CD4-positive, CD25-positive, alpha-beta regulatory T cell (primary cell): Measurements from ENCODE around the gene MISP3. TPM values are rescaled to one million over a fixed set of nuclear protein-coding genes. Genes with fewer than 3 reads are reported as not detected.
"Not testable (repeated sequence)": the region's sequence is repeated elsewhere in the genome, so short reads cannot be mapped to it uniquely, and the experiment has no call there.

ENCODE experiments used
- ATAC-seq, 2 donors: fragments of 150-1000 bp; cut with Tn5 transposase; one replicate each; pipeline ENCODE4 v1.10.0; 2021; ENCODE audit warnings: low read depth in 2 of 2, moderate number of reproducible peaks in 2 of 2, moderate library complexity in 1 of 2
- DNase-seq, 3 donors: peaks; one replicate each; pipeline versions ENCODE4 v3.0.0 to v3.0.0-alpha.2; 2012 to 2022; ENCODE audit warnings: mixed read lengths in 1 of 3
- H3K27ac ChIP-seq: one replicate; pipeline ENCODE4 v1.7.0; 2013; ENCODE audit warnings: mild to moderate bottlenecking, low read length; ENCODE audit not compliant: insufficient read depth, poor library complexity, severe bottlenecking
- H3K27me3 ChIP-seq: one replicate; pipeline ENCODE4 v1.7.0; 2013; ENCODE audit warnings: low read length; ENCODE audit not compliant: control insufficient read depth, insufficient read depth
- H3K36me3 ChIP-seq: one replicate; pipeline ENCODE4 v1.7.0; 2013; ENCODE audit warnings: mild to moderate bottlenecking, low read length, moderate library complexity; ENCODE audit not compliant: control insufficient read depth, insufficient read depth
- H3K4me1 ChIP-seq: 2 replicates; pipeline ENCODE4 v1.7.0; 2013; ENCODE audit warnings: mild to moderate bottlenecking, low read length; ENCODE audit not compliant: insufficient read depth, control insufficient read depth, poor library complexity, severe bottlenecking
- H3K4me3 ChIP-seq: one replicate; pipeline ENCODE4 v1.7.0; 2013; ENCODE audit warnings: low read depth, mild to moderate bottlenecking, low read length, moderate library complexity
- H3K9me3 ChIP-seq, 2 experiments: 1 replicate in 1 of 2; 2 replicates in 1 of 2; pipeline ENCODE4 v1.7.0; 2013; ENCODE audit warnings: low read length in 2 of 2, mild to moderate bottlenecking in 1 of 2, moderate library complexity in 1 of 2; ENCODE audit not compliant: control insufficient read depth in 2 of 2
- H3K27ac Mint-ChIP-seq, 3 donors: one replicate each; pipeline ENCODE4 v1.8.0; 2020 to 2022; ENCODE audit warnings: mild to moderate bottlenecking in 3 of 3, mixed read lengths in 3 of 3, moderate library complexity in 2 of 3
- H3K27me3 Mint-ChIP-seq: one replicate; pipeline ENCODE4 v1.8.0; 2022; ENCODE audit warnings: mild to moderate bottlenecking, mixed read lengths
- H3K36me3 Mint-ChIP-seq: one replicate; pipeline ENCODE4 v1.8.0; 2020; ENCODE audit warnings: mixed read lengths
- H3K4me1 Mint-ChIP-seq, 4 donors: one replicate each; pipeline ENCODE4 v1.8.0; 2020 to 2022; ENCODE audit warnings: mixed read lengths in 4 of 4, mild to moderate bottlenecking in 1 of 4
- H3K4me3 Mint-ChIP-seq, 4 donors: one replicate each; pipeline ENCODE4 v1.8.0; 2020 to 2022; ENCODE audit warnings: mild to moderate bottlenecking in 4 of 4, mixed read lengths in 4 of 4, moderate library complexity in 3 of 4
- H3K9me3 Mint-ChIP-seq, 7 donors: one replicate each; pipeline ENCODE4 v1.8.0; 2020 to 2022; ENCODE audit warnings: mixed read lengths in 7 of 7, mild to moderate bottlenecking in 3 of 7, moderate library complexity in 2 of 7
- polyA plus RNA-seq, 4 donors: library from polyadenylated mRNA; unstranded; fragments of 300-500 nt; fragmentation: Illumina TruSeq; gene quantifications; one replicate each; pipeline ENCODE4 v1.2.3, GENCODE V29; 2021
- total RNA-seq: library from RNA; stranded (reverse); gene quantifications from one replicate; pipeline ENCODE4 v1.2.3, GENCODE V29; 2022

Gene MISP3
- 0.91 TPM for total RNA-seq
- polyA plus RNA-seq = under 1 TPM in 3 of 4 donors, not detected in 1; 0.22 to 0.64 (median 0.44) TPM

DNA sequence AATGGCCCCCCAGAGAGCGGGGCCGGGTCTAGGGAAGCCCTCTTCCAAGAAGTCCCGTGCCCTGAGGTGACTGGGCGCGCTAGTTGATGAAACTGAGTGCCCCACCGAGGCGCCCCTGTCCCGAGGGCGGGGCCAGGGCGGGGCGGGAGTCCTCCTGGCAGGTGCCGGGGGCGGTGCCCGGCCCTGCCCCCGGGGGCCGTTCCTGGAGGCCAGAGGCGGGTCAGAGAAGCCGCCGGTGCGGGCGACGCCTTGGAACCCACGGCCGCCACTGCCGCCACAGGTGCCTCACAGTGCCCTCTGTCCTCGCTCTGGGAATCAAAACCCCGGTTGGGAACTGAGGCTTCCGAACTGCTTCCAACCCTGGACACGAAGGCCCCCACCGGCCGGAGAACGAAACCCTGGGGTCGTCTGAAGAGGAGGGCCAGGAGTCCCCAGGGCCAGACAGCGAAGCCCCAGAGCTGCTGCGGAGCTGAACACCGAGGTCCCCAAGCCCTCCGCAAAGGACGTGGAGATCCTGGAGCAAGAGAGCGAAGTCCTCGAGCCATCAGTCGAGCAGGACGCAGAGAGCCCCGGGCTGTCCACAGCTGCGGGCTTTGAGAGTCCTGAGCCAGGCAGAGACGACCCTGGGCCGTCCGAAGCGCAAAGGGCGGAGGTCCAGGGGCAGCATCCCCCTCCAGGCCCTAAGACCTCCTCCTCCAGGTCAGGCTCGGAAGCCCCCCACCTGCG, at the start of gene MISP3:
Gene MISP3, plus strand, starts transcription at position 252 of the 726 bp plus-strand sequence. CDS start 524 bp downstream, outside the sequence.
- Mint-ChIP-seq H3K9me3 (no peaks in the 10 kb centered on the region), H3K27ac (peak within 1 kb of the TSS in 2 of 3 donors; percentile 85 to 88), H3K36me3 (no peaks in the 10 kb centered on the region), H3K4me3 (peak within 1 kb of the TSS; percentile 89 to 98 (median 92)), H3K4me1 (peaks cover 0 to 23% (median 7%) of the 10 kb centered on the region in 4 donors), H3K27me3 (peaks cover 18% of the 10 kb centered on the region)
- Histone ChIP-seq H3K27me3 (no peaks in the 10 kb centered on the region), H3K4me1 (peaks cover 36% of the 10 kb centered on the region), H3K36me3 (no peaks in the 10 kb centered on the region), H3K9me3 (no peaks in the 10 kb centered on the region), H3K27ac (no peak within 1 kb of the TSS), H3K4me3 (peak within 1 kb of the TSS; percentile 2)
- DNase-seq = peak in 1 of 3 donors; percentile 39
- ATAC-seq = no peak

DNA sequence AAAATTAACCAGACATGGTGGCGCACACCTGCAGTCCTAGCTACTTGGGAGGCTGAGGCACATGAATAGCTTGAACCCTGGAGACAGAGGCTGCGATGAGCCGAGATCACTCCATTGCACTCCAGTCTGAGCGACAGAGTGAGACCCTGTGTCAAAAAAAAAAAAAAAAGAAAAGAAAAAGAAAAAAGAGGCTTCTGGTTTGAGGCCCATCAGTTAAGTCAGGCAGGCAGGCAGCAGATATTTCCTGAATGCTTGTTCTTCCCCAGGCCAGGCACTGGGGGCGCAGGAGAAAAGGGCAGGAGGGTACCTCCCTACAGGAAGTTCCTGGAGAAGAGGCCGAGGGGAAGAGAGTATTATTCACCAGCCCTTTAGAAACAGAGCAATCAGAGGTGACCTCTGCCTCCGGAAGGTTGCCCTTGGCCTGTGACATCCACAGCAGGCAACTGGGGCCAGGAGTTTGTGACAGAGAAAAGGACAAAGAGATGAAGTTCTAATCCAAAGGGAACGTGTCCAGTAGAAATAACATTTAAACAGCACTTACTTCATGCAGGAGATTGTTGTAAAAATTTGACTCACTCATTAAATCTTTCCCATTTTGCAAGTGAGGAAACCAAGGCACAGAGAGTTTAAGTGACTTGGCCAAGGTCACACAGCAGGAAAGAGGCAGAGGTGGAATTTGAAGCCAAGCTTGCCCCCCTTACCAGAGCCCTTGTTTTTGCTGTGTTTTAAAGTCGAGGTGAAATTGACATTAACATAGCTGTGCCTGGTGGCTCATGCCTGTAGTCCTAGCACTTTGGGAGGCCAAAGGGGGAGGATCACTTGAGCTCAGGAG, 49.0 kb upstream of the MISP3 start:
- no peaks in the 10 kb centered on the region for H3K4me1 ChIP-seq
- peaks cover 0 to 7% (median under 1%) of the 10 kb centered on the region in 4 donors for H3K4me1 Mint-ChIP-seq
- peak overlapping the region in 1 of 3 donors; percentile 10 for H3K27ac Mint-ChIP-seq
- DNase-seq (no peak), ATAC-seq (no peak)
- H3K4me3 ChIP-seq = no peak overlapping the region
- no peaks in the 10 kb centered on the region for H3K9me3 Mint-ChIP-seq
- H3K27me3 Mint-ChIP-seq = peaks cover 5% of the 10 kb centered on the region
- no peaks in the 10 kb centered on the region for H3K36me3 ChIP-seq
- no peaks in the 10 kb centered on the region for H3K9me3 ChIP-seq
- no peaks in the 10 kb centered on the region for H3K36me3 Mint-ChIP-seq
- no peak overlapping the region for H3K4me3 Mint-ChIP-seq
- H3K27ac ChIP-seq = no peak overlapping the region
- no peaks in the 10 kb centered on the region for H3K27me3 ChIP-seq

DNA sequence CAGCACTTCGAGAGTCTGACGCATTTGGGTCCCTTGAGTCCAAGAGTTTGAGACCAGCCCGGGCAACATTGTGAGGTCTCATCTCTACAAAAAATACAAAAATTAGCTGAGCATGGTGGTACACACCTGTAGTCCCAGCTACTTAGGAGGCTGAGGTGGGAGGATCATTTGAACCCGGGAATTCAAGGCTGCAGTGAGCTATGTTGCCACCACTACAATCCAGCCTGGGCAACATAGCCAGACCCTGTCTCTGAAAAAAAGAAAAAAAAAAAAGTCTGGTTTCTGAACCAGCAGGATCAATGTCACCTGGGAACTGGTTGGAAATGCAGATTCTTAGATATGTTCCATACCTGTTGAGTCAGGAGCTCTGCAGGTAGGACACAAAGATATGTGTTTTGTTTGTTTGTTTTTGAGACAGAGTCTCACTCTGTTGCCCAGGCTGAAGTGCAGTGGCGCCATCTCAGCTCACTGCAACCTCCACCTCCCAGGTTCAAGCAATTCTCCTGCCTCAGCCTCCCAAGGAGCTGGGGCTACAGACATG, 45.9 kb upstream of the MISP3 start:
- not testable (repeated sequence) for ATAC-seq, H3K9me3 Mint-ChIP-seq, H3K4me3 ChIP-seq, H3K27ac ChIP-seq, H3K36me3 Mint-ChIP-seq, H3K27me3 Mint-ChIP-seq, DNase-seq, H3K27ac Mint-ChIP-seq, H3K27me3 ChIP-seq, H3K36me3 ChIP-seq, H3K9me3 ChIP-seq
- H3K4me1 ChIP-seq = peaks cover 12% of the 10 kb centered on the region
- peaks cover 0 to 24% (median 15%) of the 10 kb centered on the region in 4 donors for H3K4me1 Mint-ChIP-seq
- peak overlapping the region in 1 of 4 donors; percentile 35 for H3K4me3 Mint-ChIP-seq

DNA sequence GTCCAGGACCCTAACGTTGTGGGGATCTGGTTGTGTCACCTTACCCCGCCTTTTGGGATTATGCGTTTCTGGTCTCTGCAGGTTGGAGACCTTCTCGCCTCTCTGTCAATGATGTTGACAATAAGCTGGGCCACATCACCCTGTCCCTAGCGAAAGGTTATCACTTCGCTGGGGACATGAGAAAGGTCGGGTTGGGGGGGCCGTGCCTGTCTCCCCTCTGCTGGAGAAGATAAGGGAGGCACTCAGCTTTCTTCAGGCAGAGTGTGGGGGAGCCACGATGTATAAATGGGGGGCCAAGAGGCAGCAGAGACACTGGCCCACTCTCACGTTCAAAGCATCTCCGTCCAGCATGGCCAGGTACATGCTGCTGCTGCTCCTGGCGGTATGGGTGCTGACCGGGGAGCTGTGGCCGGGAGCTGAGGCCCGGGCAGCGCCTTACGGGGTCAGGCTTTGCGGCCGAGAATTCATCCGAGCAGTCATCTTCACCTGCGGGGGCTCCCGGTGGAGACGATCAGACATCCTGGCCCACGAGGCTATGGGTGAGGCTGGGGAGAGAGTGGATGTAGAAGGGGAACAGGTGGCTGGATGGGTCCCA, 44.6 kb upstream of the MISP3 start, which contains the start of gene RLN3:
Gene RLN3, plus strand, starts transcription at position 293 of the 595 bp plus-strand sequence. Its CDS starts 57 bp downstream, at position 350.
- H3K36me3 ChIP-seq = no peaks in the 10 kb centered on the region
- H3K4me1 ChIP-seq = peaks cover 18% of the 10 kb centered on the region
- Mint-ChIP-seq H3K36me3 (no peaks in the 10 kb centered on the region), H3K4me3 (peak within 1 kb of the TSS in 3 of 4 donors; percentile 21 to 74 (median 52)), H3K27me3 (peaks cover 5% of the 10 kb centered on the region), H3K27ac (peak within 1 kb of the TSS; percentile 23 to 81 (median 42)), H3K4me1 (peaks cover 0 to 32% (median 16%) of the 10 kb centered on the region in 4 donors), H3K9me3 (peaks cover 0 to 2% (median 0%) of the 10 kb centered on the region in 7 donors)
- DNase-seq (no peak), ATAC-seq (no peak)
- H3K27ac ChIP-seq = no peak within 1 kb of the TSS
- H3K4me3 ChIP-seq = no peak within 1 kb of the TSS
- no peaks in the 10 kb centered on the region for H3K27me3 ChIP-seq
- H3K9me3 ChIP-seq = no peaks in the 10 kb centered on the region

DNA sequence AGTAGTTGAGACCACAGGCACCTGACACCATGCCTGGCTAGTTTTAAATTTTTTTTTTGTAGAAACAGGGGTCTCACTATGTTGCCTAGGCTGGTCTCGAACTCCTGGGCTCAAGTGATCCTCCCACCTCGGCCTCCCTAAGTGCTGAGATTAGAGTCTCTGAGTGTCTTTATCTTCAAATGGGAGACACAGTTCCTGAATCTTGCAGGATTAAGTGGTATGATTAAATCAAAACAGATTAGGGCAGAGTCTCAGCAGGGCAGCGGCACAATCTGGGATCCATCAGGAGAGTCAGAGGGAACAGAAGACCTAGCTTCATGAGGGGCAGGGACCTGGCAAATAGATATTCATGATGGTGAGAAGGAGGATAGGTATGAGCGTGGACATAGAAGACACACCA, 43.7 kb upstream of the MISP3 start:
- H3K36me3 Mint-ChIP-seq = peaks cover 1% of the 10 kb centered on the region
- no peaks in the 10 kb centered on the region for H3K27me3 ChIP-seq
- peaks cover 0 to 2% (median 0%) of the 10 kb centered on the region in 7 donors for H3K9me3 Mint-ChIP-seq
- H3K9me3 ChIP-seq = no peaks in the 10 kb centered on the region
- peaks cover 1 to 33% (median 17%) of the 10 kb centered on the region in 4 donors for H3K4me1 Mint-ChIP-seq
- peaks cover 25% of the 10 kb centered on the region for H3K4me1 ChIP-seq
- peak overlapping the region in 2 of 4 donors; percentile 52 to 74 for H3K4me3 Mint-ChIP-seq
- no peak overlapping the region for H3K27ac ChIP-seq
- ATAC-seq (no peak), DNase-seq (no peak)
- H3K4me3 ChIP-seq = no peak overlapping the region
- peaks cover 5% of the 10 kb centered on the region for H3K27me3 Mint-ChIP-seq
- H3K36me3 ChIP-seq = peaks cover 2% of the 10 kb centered on the region
- peak overlapping the region; percentile 23 to 81 (median 29) for H3K27ac Mint-ChIP-seq

DNA sequence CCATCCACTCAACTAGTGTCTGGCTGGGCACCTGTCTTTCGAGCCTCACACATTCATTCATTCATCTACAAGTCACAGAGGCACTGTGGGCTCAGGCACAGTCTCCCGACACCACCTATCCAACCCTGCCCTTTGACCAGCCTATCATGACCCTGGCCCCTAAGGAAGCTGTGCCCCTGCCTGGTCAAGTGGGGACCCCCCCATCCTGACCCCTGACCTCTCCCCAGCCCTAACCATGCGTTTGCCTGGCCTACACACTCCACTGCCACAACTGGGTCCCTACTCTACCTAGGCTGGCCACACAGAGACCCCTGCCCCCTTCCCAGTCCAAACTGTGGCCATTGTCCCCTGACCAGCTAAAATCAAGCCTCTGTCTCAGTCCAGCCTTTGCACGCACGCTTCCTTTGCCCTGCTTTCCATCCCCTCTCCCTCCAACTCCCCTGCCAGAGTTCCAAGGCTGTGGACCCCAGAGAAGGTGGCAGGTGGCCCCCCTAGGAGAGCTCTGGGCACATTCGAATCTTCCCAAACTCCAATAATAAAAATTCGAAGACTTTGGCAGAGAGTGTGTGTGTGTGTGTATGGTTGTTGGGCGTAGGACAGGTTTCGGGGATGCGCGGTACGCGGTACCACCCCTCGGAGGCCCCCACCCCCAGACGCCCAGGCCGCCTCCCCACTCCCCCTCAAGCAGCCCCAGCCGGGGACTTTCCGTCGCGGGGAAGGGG, 41.4 kb upstream of the MISP3 start:
- H3K27ac ChIP-seq = peak overlapping the region; percentile 96
- no peaks in the 10 kb centered on the region for H3K9me3 ChIP-seq
- Mint-ChIP-seq H3K36me3 (peaks cover 5% of the 10 kb centered on the region), H3K4me3 (peak overlapping the region; percentile 88 to 99 (median 96)), H3K27me3 (no peaks in the 10 kb centered on the region), H3K27ac (peak overlapping the region; percentile 81 to 97 (median 90)), H3K9me3 (peaks cover 0 to 2% (median 0%) of the 10 kb centered on the region in 7 donors), H3K4me1 (peaks cover 4 to 41% (median 23%) of the 10 kb centered on the region in 4 donors)
- H3K36me3 ChIP-seq = peaks cover 8% of the 10 kb centered on the region
- DNase-seq (peak in 1 of 3 donors; percentile 68), ATAC-seq (no peak)
- peaks cover 42% of the 10 kb centered on the region for H3K4me1 ChIP-seq
- H3K27me3 ChIP-seq = no peaks in the 10 kb centered on the region
- peak overlapping the region; percentile 41 for H3K4me3 ChIP-seq
